GM12878 (cell line): ENCODE data around the gene SMCO4. TPM values are rescaled to one million over a fixed set of nuclear protein-coding genes. Genes with fewer than 3 reads are reported as not detected.

ENCODE experiments used
- ATAC-seq: fragments of 200-7000 bp; cut with Tn5 transposase; 3 replicates; pipeline ENCODE4 v1.9.1; 2020; ENCODE audit warnings: mild to moderate bottlenecking, moderate library complexity
- BruUV-seq: library from RNA; stranded (reverse); fragments of 400-500 nt; replicated peaks from 2 replicates; lab custom pipeline; 2021; lab: Mats Ljungman, UMichigan
- CTCF ChIA-PET: fragments of 300-600 bp; sonication (Branson Sonifier 250); formaldehyde crosslinking; extraction: SDS; loops from one replicate; lab custom pipeline; 2021; ENCODE audit warnings: inconsistent platforms; lab: Yijun Ruan, JAX
- POLR2A ChIA-PET: fragments of 350-600 bp; formaldehyde crosslinking; extraction: SDS; loops from one replicate; lab custom pipeline; 2021; ENCODE audit warnings: inconsistent platforms; lab: Charles Lee
- RAD21 ChIA-PET: fragments of 300-600 bp; sonication (Branson Sonifier 250); formaldehyde crosslinking; loops from one replicate; lab custom pipeline; 2023; ENCODE audit warnings: antibody characterized with exemption; ENCODE audit not compliant: unreplicated experiment; lab: Charles Lee
- SMC1A ChIA-PET: fragments of 300-600 bp; sonication (Branson Sonifier 250); formaldehyde crosslinking; loops from one replicate; lab custom pipeline; 2023; ENCODE audit not compliant: unreplicated experiment, uncharacterized antibody; lab: Charles Lee
- DNase-seq: peaks from one replicate; pipeline ENCODE4 v3.0.0-alpha.2; 2011; ENCODE audit warnings: low read depth, low spot score
- FAIRE-seq: peaks from 3 replicates; lab custom pipeline; 2011; peaks lifted over from hg19 to GRCh38; lab: Jason Lieb, UNC
- H2AFZ ChIP-seq: 2 replicates; pipeline ENCODE4 v1.6.0; 2011; ENCODE audit warnings: low read depth, low read length, control low read depth; ENCODE audit not compliant: control insufficient read depth
- H3K27ac ChIP-seq: 2 replicates; pipeline ENCODE4 v1.5.1; 2011; ENCODE audit warnings: control low read depth; ENCODE audit not compliant: control insufficient read depth, insufficient read depth
- H3K27me3 ChIP-seq, 2 experiments: replicated peaks in 1 of 2; 2 replicates each; pipeline versions ENCODE4 v1.6.0 to v1.6.1; 2011; ENCODE audit warnings: low read length in 1 of 2; ENCODE audit not compliant: control insufficient read depth in 2 of 2, insufficient read depth in 2 of 2
- H3K36me3 ChIP-seq, 2 experiments: 2 replicates each; pipeline ENCODE4 v1.5.1; 2011; ENCODE audit warnings: low read length in 1 of 2; ENCODE audit not compliant: control insufficient read depth in 2 of 2, insufficient read depth in 2 of 2
- H3K4me1 ChIP-seq: 2 replicates; pipeline ENCODE4 v1.6.1; 2011; ENCODE audit warnings: mild to moderate bottlenecking, low read length, moderate library complexity, mixed read lengths; ENCODE audit not compliant: control insufficient read depth, insufficient read depth
- H3K4me2 ChIP-seq: 2 replicates; pipeline ENCODE4 v1.6.0; 2011; ENCODE audit warnings: control low read depth; ENCODE audit not compliant: control insufficient read depth, insufficient read depth
- H3K4me3 ChIP-seq: fragments of 200-600 bp; sonication (generic); 2 replicates; pipeline ENCODE4 v1.5.1; 2016
- H3K79me2 ChIP-seq: 2 replicates; pipeline ENCODE4 v1.6.0; 2011; ENCODE audit warnings: low read length; ENCODE audit not compliant: control insufficient read depth, insufficient read depth
- H3K9ac ChIP-seq: 2 replicates; pipeline ENCODE4 v1.8.0; 2011; ENCODE audit warnings: low read length, control low read depth, mixed read lengths; ENCODE audit not compliant: control insufficient read depth, insufficient read depth
- H3K9me3 ChIP-seq: replicated peaks from 3 replicates; pipeline ENCODE4 v1.5.1; 2011; ENCODE audit warnings: mild to moderate bottlenecking, low read length; ENCODE audit not compliant: control insufficient read depth, insufficient read depth
- H4K20me1 ChIP-seq: 2 replicates; pipeline ENCODE4 v1.6.0; 2011; ENCODE audit not compliant: control insufficient read depth, insufficient read depth
- CREB1 ChIP-seq: IDR thresholded peaks from 2 replicates; pipeline ENCODE4 v1.6.1; 2012; ENCODE audit warnings: low read depth, mild to moderate bottlenecking, inconsistent platforms
- ETV6 ChIP-seq, 2 experiments: fragments of 450-650 bp in 1 of 2; IDR thresholded peaks in 1 of 2; conservative IDR thresholded peaks in 1 of 2; 2 replicates each; pipeline ENCODE4 v1.6.1; 2014; ENCODE audit warnings: antibody characterized with exemption in 1 of 2, borderline replicate concordance in 1 of 2, low read depth in 1 of 2, mild to moderate bottlenecking in 1 of 2, moderate library complexity in 1 of 2
- HDAC2 ChIP-seq: fragments of 200-600 bp; sonication (generic); IDR thresholded peaks from 2 replicates; pipeline ENCODE4 v1.6.1; 2017
- HDAC6 ChIP-seq: fragments of 200-600 bp; sonication (generic); IDR thresholded peaks from one replicate; pipeline ENCODE4 v1.8.0; 2017; ENCODE audit warnings: antibody characterized with exemption; ENCODE audit not compliant: unreplicated experiment
- LARP7 ChIP-seq: fragments of 450-650 bp; IDR thresholded peaks from 2 replicates; pipeline ENCODE4 v1.6.1; 2017; ENCODE audit warnings: mild to moderate bottlenecking
- NBN ChIP-seq: fragments of 450-650 bp; IDR thresholded peaks from 2 replicates; pipeline ENCODE4 v1.6.1; 2016
- NR2C2 ChIP-seq: IDR thresholded peaks from 2 replicates; pipeline ENCODE4 v1.6.1; 2011; ENCODE audit warnings: borderline replicate concordance, low read depth; ENCODE audit not compliant: control insufficient read depth, insufficient read length
- PAX8 ChIP-seq: fragments of 450-650 bp; IDR thresholded peaks from 2 replicates; pipeline ENCODE4 v1.6.1; 2017; ENCODE audit warnings: mild to moderate bottlenecking, moderate library complexity
- POLR2AphosphoS2 ChIP-seq: IDR thresholded peaks from 2 replicates; pipeline ENCODE4 v1.6.1; 2011; ENCODE audit warnings: low read depth, mild to moderate bottlenecking, low read length, improper control_type of control experiment, moderate library complexity
- RAD51 ChIP-seq: fragments of 450-650 bp; IDR thresholded peaks from 2 replicates; pipeline ENCODE4 v1.6.1; 2016; ENCODE audit warnings: moderate library complexity, mild to moderate bottlenecking, inconsistent platforms
- RELA ChIP-seq: fragments of 450-650 bp; IDR thresholded peaks from 2 replicates; pipeline ENCODE4 v1.8.0; 2014; ENCODE audit warnings: borderline replicate concordance; ENCODE audit not compliant: partially characterized antibody
- SIX5 ChIP-seq: IDR thresholded peaks from 2 replicates; pipeline ENCODE4 v1.6.1; 2011; ENCODE audit warnings: mild to moderate bottlenecking, low read depth, low read length, moderate library complexity; ENCODE audit not compliant: severe bottlenecking
- SMAD5 ChIP-seq: IDR thresholded peaks from 2 replicates; pipeline ENCODE4 v1.6.1; 2016; ENCODE audit warnings: antibody characterized with exemption, low read depth
- TCF3 ChIP-seq: IDR thresholded peaks from 2 replicates; pipeline ENCODE4 v1.6.1; 2012; ENCODE audit warnings: low read depth, mild to moderate bottlenecking, low read length, borderline replicate concordance; ENCODE audit not compliant: insufficient read depth
- USF2 ChIP-seq: IDR thresholded peaks from 2 replicates; pipeline ENCODE4 v1.6.1; 2011; ENCODE audit warnings: low read depth, low read length, improper control_type of control experiment, borderline replicate concordance
- ZNF24 ChIP-seq: fragments of 450-650 bp; IDR thresholded peaks from 2 replicates; pipeline ENCODE4 v1.6.1; 2017; ENCODE audit warnings: antibody characterized with exemption, mild to moderate bottlenecking
- WGBS: methylation state at CpG from one replicate; pipeline ENCODE4 v1.1.6; 2016; ENCODE audit warnings: low lambda C conversion rate; ENCODE audit not compliant: insufficient replicate concordance, insufficient coverage; ENCODE audit errors: missing lambda C conversion rate; 5-methylcytosine and 5-hydroxymethylcytosine counted together
- in situ Hi-C: fragments of 300-500 bp; cut with MboI; formaldehyde crosslinking; loops from 9 replicates; pipeline ENCODE4 v1.14.3; 2018; ENCODE audit warnings: mixed read lengths
- intact Hi-C: fragments of 100-400 bp; cut with micrococcal nuclease; formaldehyde crosslinking; loops from one replicate; pipeline ENCODE4 v1.14.2; 2022; ENCODE audit not compliant: unreplicated experiment
- polyA plus RNA-seq, 11 experiments: library from polyadenylated mRNA; depleted of rRNA in 4 of 11; unstranded in 6 of 11; stranded (reverse) in 5 of 11; fragments of >200 nt; fragmentation: Nextera tagmentation in 4 of 11; fragmentation: Illumina TruSeq in 1 of 11; extraction: Ambion mirVana in 4 of 11; extraction: Trizol in 1 of 11; gene quantifications; 1 replicate in 1 of 11; 2 replicates in 10 of 11; pipeline versions ENCODE4 v1.2.1 to v1.2.3, GENCODE V29; 2011 to 2016; ENCODE audit warnings: inconsistent platforms in 2 of 11, missing spikeins in 2 of 11, low read depth in 1 of 11
- total RNA-seq, 4 experiments: library from RNA; depleted of rRNA in 3 of 4; stranded (reverse); fragments of >200 nt in 3 of 4; fragmentation: Illumina TruSeq in 1 of 4; extraction: Trizol in 1 of 4; gene quantifications; 2 replicates each; pipeline versions ENCODE4 v1.2.1 to v1.2.3, GENCODE V29; 2013 to 2021
- TF ChIP-seq, protein P1 (sequence below): fragments of 450-650 bp; IDR thresholded peaks from 2 replicates; pipeline ENCODE4 v1.6.1; 2017; ENCODE audit warnings: mild to moderate bottlenecking, low read depth, inconsistent platforms; ENCODE audit not compliant: poor library complexity, severe bottlenecking

The SMCO4 gene
- total and polyA plus RNA-seq, 10 of the 15 experiments (the other 5 are each of a cell fraction or from before 2014, with no cell fraction given), result 3.6 to 59.9 (median 27.9) TPM

- intact Hi-C loops, result no loop called here
- no peaks in the 10 kb centered on the region for H3K27me3 ChIP-seq
- H3K9ac ChIP-seq, result no peak overlapping the region
- BruUV-seq, result no TSS peak
- H3K79me2 ChIP-seq, result no peaks in the 10 kb centered on the region
- DNase-seq, result no peak
- no peak overlapping the region for H3K27ac ChIP-seq
- no peaks in the 10 kb centered on the region for H4K20me1 ChIP-seq
- CTCF ChIA-PET, result no interaction called here
- RAD21 ChIA-PET, result interaction anchor here (1.1 kb wide), 1 partner anchor 32 kb away, joined by 3 read pairs; no protein-coding TSS in a partner anchor
- H3K36me3 ChIP-seq, result peaks cover 2 to 4% of the 10 kb centered on the region in 2 experiments; a peak in 3 of 4 replicates
- H3K4me3 ChIP-seq, result no peak overlapping the region
- H3K4me2 ChIP-seq, result no peak overlapping the region
- POLR2A ChIA-PET, result no interaction called here
- whole genome bisulfite sequencing, result 66% methylated on average over 5 of the region's 5 CpGs
- no peaks in the 10 kb centered on the region for H3K4me1 ChIP-seq
- SMC1A ChIA-PET, result no interaction called here
- no peak for FAIRE-seq
- ATAC-seq, result no peak
- H3K9me3 ChIP-seq, result no peaks in the 10 kb centered on the region
- in situ Hi-C loops, result no loop called here
- TF ChIP-seq HDAC6 (no peak), RELA (no peak), NBN (no peak), LARP7 (no peak), SIX5 (no peak), PAX8 (no peak), POLR2AphosphoS2 (no peak), SMAD5 (no peak), TCF3 (no peak), RAD51 (no peak), CREB1 (no peak), ETV6 (conservative IDR thresholded peaks at IDR 0.05 in 1 of 2, IDR thresholded peaks at IDR 0.05 in 1 of 2; ENCODE audit: borderline replicate concordance in 1 of 2, low read depth in 1 of 2) (no peak), USF2 (no peak), NR2C2 (no peak), HDAC2 (no peak), ZNF24 (no peak)
- TF ChIP-seq, protein P1, sequence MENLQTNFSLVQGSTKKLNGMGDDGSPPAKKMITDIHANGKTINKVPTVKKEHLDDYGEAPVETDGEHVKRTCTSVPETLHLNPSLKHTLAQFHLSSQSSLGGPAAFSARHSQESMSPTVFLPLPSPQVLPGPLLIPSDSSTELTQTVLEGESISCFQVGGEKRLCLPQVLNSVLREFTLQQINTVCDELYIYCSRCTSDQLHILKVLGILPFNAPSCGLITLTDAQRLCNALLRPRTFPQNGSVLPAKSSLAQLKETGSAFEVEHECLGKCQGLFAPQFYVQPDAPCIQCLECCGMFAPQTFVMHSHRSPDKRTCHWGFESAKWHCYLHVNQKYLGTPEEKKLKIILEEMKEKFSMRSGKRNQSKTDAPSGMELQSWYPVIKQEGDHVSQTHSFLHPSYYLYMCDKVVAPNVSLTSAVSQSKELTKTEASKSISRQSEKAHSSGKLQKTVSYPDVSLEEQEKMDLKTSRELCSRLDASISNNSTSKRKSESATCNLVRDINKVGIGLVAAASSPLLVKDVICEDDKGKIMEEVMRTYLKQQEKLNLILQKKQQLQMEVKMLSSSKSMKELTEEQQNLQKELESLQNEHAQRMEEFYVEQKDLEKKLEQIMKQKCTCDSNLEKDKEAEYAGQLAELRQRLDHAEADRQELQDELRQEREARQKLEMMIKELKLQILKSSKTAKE, result no peak
- TF ChIP-seq, all 136 proteins: peak for 0
- no peak overlapping the region for H2AFZ ChIP-seq
Observed at GRCh38 chr11:93491973-93492372, 51.2 kb downstream of the SMCO4 start.
